GM12874 (cell line): ENCODE data around the gene WARS2.

Experiments
- CTCF ChIP-seq: IDR thresholded peaks from 2 replicates; pipeline ENCODE4 v1.5.1; 2011; ENCODE audit warnings: low read depth, mild to moderate bottlenecking, control low read depth, low read length, moderate library complexity; ENCODE audit not compliant: insufficient read depth

WARS2 gene

DNA sequence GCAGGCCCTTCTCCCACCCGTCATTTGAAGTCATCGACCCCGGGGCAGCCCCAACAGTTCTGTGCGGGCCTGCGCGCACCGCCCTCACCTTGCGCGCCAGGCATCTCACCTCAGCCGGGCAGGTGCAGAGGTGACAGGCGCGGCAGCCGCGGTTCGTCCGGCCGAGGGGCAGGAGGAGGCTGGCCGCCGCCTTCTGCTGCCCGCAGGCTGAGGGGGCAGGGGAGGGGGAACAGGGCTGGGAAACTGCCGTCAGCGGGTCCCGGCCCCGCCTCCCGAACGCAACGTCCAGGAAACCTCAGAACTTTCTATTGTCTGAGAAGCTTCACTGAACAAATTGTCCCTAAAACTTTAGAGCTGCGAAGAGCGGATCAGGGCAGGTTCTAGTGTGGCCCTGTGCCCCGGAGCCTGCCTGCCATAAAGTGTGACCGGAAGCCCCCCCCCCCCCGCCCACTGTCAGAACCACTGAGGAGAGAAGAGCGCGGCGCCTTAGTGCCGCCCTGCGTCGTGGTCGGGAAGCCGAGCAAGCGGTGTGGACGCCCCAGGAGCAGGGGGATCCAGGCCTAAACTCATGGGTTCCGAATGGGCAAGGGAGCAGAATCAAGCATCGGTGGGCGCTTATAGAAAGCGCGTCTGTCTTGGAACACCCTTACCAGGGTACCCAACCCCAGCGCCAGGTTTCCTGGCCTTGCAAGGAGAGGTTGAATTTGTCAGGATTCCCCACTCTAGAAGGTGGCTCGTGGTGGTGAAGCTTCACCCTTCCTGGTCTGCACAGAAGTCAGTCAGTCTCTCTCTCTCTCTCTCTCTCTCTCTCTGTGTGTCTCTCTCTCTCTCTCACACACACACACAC, 139.0 kb downstream of the WARS2 start:
- TF ChIP-seq CTCF: 0 out of 2 replicates have a peak, but pooled peaks have one; percentile 10

DNA sequence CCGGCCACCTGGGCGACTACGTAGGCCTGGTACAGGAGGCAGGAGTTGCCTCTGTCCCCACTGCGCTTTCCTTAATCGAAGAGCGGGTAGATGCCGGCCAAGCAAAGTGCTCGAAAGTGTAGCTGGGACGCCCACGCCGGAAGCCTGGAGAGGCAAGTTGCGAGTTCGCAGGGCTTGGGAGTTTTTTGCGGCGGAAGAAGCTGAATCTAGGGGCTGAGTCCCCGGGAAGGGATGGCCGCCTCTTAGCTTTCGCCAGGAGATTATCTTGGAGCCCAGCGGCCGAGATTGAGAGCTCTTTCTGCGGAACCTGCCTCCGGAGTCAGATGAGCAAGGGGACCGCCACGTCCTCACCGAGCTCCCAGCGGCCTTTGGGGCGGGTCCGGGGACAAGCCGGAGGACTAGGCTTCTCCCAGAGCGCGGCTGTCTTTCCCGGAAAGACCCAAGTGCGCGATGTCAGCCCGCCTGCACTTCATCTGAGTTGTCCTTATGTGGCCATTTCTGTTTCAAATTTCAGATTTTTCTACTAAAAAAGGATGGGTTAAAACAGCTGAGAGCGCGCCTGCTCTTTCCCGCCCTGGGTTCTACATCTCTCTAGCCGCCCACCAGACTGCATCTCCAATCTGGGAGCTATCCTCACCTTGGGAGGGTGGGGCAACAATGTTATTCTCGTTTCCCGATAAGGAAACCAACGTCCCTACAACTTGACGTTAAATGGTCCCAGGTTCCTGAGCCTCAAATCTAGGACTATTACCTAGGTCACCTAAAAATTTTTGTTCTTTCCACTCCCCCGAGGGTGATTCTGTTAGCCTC, 139.9 kb downstream of the WARS2 start:
- TF ChIP-seq CTCF: no peak

GRCh38 chr1:118999348-119000071, 140.9 kb downstream of the WARS2 start:
- no peak for TF ChIP-seq CTCF

GRCh38 chr1:118998171-118998570, 142.3 kb downstream of the WARS2 start:
- no peak for TF ChIP-seq CTCF

DNA sequence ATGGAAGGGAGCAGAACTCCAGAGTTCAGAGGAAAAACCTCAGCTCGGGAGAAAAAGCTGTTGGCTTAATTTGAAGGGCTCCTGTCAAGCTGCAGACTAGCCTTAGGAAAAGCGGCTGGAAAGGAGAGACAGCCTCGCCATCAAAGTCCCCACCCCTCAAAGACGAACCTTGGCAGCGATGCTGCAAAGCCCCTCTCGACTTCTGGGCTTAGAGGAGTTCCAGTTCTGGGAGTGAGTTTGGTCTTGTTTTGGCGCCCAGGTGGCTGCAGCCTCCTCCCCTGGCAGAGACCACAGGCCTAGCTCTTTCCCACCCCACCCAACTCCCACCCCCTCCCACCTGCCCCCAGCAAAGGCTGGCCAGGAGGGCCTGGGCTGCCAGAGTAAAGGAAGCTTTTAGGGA, 143.2 kb downstream of the WARS2 start:
- TF ChIP-seq CTCF: no peak

GRCh38 chr1:118995312-118996016, 145.0 kb downstream of the WARS2 start:
- TF ChIP-seq CTCF: no peak

GRCh38 chr1:118993700-118994026, 146.8 kb downstream of the WARS2 start:
- TF ChIP-seq CTCF: no peak
